HG03558 (cell line): ENCODE measurements around the gene ATP5PO.
A peak's percentile ranks its signal among the peaks of the same experiment; 100 is the strongest.
"Not testable (repeated sequence)": the region's sequence is repeated elsewhere in the genome, so short reads cannot be mapped to it uniquely, and the experiment has no call there.

Source experiments
- ATAC-seq: cut with Tn5 transposase; IDR thresholded peaks from one replicate; pipeline ENCODE4 v1.9.1; 2021; ENCODE audit warnings: moderate number of reproducible peaks; ENCODE audit not compliant: unreplicated experiment; ENCODE audit errors: extremely low read depth

ATP5PO gene

DNA sequence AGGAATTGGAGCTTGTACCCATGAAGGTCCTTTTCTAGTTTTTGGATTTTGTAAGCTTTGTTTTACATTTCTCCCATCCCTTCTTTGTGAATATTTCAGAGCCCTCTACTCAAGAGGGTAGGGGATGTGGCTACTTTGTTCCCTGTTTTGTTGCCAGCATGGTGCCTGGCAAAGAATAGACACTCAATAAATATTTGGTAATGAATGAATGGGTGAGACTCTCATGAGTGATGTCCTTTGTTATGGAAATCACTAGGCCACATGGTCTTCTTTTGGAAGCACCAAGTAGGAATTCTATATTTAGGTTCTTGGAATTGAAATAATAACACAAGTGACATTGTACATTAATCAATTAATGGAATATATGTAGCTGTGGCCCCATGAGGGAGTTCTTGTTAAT, 26.8 kb upstream of the ATP5PO start:
- no peak for ATAC-seq

- no peak for ATAC-seq
Observed at GRCh38 chr21:33940881-33941245, 25.3 kb upstream of the ATP5PO start.

DNA sequence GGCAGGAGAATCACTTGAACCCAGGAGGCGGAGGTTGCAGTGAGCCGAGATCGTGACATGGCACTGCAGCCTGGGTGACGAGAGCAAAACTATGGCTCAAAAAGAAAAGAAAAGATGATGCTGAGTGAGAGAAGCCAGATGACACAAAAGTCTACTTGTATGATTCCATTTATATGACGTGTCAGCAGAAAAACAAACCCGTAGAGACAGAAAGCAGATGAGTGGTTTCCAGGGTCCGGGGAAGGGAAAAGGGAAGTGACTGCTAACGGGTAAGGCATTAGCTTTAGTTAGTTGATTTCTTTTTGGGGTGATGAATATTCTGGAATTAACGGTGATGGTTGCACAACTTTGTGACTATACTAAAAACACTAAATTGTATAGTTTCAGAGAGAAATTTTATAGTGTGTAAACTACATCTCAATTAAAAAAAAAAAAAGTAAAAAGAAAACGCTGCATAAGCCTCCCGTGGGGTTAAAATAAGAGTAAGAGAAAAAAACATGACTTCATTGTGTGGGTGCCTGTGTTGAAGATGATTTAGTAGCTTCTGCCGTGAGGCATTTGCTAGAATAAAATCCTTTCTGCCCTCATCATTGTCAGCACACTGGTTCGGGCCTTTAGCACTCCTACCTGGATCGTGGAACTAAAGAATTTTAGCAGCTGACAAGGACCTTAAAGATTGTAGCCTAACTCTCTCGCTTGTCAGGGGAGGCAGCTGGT, 24.7 kb upstream of the ATP5PO start:
- ATAC-seq = no peak

GRCh38 chr21:33939226-33939625, 23.6 kb upstream of the ATP5PO start:
- ATAC-seq = no peak

DNA sequence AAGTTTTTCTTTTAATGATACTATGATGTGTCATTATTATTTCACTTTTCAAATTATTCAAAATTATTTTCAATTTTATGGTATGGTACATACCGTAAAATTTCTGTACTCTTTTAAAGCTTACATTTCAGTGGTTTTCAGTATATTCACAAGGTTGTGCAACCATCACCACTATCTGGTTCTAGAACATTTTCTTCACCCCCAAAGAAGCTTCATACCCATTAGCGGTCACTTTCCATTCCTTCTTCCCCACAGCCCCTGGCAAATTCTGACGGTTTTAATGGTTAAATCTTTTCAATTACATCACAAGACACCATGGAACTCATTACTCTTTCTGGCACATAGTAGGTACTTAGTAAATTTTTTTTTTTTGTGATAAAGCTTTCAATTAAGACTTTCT, 22.8 kb upstream of the ATP5PO start:
- no peak for ATAC-seq

DNA sequence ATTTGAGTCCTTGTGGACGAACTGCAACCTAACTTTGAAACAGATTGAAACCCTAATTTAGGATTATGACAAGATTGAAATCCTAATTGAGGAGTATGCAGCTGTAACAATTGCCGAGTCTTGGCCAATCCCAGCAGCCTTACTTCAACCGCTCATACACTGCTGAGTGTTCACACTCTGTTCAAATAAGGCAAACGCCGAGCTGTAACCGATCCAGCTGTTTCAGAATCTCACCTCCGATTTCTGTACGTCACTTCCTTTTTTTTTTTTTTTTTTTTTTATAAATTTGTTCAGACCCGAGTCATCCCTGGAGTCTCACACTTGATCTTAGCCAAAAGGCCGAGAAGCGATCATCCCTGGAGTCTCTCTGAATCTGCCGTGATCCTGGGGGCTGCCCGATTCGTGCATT, 22.3 kb upstream of the ATP5PO start:
- ATAC-seq = no peak

DNA sequence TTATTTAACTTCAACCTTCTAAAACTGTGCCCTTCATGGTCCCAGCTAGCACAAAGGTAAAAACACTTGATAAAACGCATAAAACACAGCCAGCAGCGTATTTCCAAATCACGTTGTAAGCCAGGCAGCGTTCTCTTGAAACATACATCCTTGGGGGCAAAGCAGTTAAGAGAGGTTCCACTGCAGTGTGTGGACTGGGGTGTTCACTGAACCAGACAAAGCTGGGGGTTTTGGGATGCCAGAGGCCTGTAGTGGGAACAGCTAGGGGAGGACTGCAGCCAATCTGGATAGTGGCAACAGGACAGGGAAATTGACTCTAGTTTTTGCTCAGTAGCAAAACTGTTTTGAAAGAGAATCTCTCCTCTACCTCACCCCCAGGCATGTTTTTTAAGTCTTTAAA, 21.5 kb upstream of the ATP5PO start:
- ATAC-seq = no peak

GRCh38 chr21:33936301-33937038, 20.9 kb upstream of the ATP5PO start:
- ATAC-seq = no peak

DNA sequence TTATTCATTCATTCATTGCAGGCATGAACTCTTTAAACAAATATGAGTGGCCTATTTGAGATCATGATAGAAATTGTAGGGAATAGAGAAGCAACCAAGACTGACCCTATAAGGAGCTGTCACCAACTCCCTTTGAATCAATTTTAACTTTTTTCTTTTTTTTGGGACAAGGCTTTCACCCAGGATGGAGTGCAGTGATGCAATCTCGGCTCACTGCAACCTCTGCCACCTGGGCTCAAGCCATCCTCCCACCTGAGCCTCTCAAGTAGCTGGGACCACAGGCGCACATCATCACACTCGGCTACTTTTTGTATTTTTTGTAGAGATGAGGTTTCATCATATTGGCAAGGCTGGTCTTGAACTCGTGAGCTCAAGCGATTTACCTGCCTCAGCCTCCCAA, 17.1 kb upstream of the ATP5PO start:
- no peak for ATAC-seq

DNA sequence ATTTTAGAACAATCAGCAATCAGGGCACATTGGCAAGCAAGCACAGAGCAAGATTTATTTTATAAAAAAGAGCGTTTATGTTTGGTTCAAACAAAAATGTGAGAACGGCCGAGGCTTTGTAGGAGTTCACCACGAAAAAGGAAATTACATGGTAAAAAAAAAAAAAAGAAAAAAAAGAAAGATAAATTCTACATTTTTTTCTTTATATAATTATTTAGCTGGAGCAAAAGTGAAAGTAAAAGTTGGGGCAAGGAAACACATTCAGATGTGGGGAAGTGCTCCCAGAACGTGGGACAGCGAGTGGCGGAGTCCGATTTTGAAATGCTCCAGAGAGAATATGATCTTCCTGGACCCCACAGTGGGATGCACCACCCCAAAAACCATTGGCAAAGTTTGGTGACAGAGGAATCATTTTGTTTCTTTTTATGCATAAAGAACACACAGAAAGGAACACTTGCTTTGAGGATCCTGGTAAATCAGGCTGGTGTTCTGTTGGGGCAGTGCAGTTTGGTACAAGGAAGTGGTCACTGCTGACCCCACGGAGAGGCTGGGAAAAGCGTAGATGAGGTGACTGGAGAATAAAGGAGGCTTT, 16.3 kb upstream of the ATP5PO start:
- no peak for ATAC-seq

DNA sequence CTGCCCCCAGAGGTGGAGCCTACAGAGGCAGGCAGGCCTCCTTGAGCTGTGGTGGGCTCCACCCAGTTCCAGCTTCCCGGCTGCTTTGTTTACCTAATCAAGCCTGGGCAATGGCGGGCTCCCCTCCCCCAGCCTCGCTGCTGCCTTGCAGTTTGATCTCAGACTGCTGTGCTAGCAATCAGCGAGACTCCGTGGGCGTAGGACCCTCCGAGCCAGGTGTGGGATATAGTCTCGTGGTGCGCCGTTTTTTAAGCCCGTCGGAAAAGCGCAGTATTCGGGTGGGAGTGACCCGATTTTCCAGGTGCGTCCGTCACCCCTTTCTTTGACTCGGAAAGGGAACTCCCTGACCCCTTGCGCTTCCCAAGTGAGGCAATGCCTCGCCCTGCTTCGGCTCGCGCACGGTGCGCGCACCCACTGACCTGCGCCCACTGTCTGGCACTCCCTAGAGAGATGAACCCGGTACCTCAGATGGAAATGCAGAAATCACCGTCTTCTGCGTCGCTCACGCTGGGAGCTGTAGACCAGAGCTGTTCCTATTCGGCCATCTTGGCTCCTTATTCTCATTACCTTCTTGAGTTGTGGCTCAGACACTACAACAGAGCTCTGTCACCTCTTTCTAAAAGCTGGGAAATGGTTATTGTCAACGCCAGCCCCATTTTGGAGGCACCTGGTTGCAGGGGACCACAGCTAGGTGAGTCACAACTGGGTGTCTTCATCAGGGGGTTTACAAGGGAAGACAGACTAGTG, 15.6 kb upstream of the ATP5PO start:
- ATAC-seq = not testable (repeated sequence)

DNA sequence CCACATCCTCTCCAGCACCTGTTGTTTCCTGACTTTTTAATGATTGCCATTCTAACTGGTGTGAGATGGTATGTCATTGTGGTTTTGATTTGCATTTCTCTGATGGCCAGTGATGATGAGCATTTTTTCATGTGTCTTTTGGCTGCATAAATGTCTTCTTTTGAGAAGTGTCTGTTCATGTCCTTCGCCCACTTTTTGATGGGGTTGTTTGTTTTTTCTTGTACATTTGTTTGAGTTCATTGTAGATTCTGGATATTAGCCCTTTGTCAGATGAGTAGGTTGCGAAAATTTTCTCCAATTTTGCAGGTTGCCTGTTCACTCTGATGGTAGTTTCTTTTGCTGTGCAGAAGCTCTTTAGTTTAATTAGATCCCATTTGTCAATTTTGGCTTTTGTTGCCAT, 10.6 kb upstream of the ATP5PO start:
- ATAC-seq = not testable (repeated sequence)

GRCh38 chr21:33924766-33925100, 9.1 kb upstream of the ATP5PO start:
- no peak for ATAC-seq

DNA sequence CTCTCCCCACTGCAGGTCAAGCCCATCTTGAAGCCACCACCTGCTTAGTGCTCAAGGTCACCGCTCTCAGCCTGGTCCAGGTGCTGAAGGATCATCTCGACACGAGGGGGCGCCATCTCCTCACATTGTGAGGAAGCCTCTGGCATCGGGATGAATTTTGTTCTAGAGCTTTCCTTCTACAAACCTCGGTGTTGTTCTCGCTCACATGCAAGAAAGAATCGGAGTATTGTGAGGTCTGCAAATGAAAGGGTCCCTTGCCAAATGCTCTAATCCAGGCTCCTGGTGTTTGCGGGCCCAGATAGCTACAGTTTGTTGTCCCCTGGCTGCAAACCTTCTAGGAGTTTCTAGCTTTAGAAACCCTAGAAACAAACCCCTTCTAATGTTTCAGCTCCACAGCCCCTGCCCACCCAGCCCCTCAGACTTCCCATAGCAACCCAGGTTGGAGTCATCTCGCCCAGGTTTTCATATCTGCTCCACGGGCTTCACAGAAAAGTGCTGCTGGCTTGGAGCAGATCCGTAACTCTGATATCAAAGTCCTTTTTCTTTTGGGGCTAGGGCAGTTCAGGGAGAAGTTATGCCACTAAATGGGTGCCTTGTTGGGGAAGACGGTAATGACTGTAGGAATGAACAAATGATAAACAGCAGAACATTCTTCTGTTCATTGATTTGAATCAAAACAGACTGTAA, 8.6 kb upstream of the ATP5PO start:
- ATAC-seq = peak; percentile 80

DNA sequence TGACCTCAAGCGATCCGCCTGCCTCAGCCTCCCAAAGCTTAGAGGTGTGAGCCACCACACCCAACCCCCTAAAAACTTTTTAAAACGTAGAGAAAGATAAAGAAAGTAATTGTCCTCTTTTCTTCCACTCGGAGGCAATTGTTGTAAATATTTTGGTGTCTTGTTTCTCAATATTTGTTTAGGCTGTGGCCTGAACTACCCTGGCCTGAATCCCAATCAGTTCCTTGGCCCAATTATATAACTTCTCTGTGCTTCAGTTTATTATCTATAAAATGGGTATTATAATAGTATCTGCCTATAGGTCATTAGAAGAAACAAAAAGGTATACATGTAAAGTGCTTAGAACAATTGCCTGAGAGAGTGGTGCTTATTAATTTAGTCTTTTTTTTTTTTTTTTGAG, 1.8 kb upstream of the ATP5PO start:
- ATAC-seq = no peak

DNA sequence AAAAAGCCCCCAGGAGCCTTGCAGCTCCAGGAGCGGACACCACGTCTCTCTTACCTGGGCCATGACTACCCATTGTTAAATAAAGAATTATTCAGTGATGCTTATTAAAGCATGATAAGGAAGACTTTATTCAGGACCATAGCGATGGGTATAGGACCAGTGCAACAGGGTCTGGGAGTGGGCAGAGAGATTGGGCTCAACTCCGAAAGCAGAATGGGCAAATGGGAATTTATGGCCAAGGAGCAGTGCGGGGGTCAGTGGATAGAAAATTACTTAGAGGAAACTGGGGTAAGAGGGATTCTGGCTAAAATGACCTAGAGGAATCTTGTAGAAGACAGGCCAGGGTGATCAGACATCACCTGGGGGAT, 580 bp upstream of the ATP5PO start:
- no peak for ATAC-seq

GRCh38 chr21:33914188-33914587, 1.4 kb downstream of the ATP5PO start:
- no peak for ATAC-seq

- ATAC-seq = no peak
Observed at GRCh38 chr21:33909756-33910155, 5.8 kb downstream of the ATP5PO start.

DNA sequence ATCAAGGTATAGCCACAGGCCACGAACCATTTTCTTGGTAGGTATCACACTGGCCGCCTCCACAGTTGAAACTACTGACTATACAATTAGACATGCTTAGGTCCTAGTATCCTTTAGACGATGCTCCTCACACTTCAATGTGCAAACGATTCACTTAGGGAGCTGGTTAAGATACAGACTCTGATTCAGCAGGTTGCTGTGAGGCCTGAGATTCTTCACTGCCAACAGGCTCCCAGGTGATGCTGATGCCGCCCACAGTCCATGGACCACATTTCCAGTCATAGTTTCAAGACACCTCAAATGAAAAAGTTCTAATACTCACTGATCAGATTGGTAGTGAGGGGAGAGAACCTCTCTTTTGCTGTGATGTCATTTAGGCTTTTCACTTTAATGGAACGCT, 6.8 kb downstream of the ATP5PO start:
- no peak for ATAC-seq

- ATAC-seq = no peak
Observed at GRCh38 chr21:33904041-33904440, 11.6 kb downstream of the ATP5PO start.

GRCh38 chr21:33902349-33902748, 13.3 kb downstream of the ATP5PO start:
- no peak for ATAC-seq
